ENCODE results near the gene FAF1.

DNA sequence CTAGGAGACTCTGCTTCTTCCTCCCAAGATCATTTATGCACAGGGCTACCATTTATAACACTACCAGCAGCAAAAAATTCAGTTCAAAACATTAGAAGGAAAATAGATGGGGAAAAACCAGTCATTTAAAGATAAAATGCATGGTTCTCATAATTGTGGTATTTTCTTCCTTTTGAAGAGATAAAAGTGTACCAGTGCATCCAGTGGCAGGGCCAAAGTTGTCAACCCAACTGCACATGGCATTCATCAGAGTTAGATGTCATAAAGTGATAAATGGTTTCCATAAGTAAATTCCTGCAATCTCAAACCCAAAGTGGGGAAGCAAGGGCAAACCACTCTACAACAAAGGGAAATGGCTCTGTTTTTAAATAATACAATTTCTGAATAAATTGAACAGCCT, 417.7 kb downstream of the FAF1 start:
- TF ChIP-seq POLR2A (IDR thresholded peaks at IDR 0.05), result no peak
- TF ChIP-seq, protein P1, sequence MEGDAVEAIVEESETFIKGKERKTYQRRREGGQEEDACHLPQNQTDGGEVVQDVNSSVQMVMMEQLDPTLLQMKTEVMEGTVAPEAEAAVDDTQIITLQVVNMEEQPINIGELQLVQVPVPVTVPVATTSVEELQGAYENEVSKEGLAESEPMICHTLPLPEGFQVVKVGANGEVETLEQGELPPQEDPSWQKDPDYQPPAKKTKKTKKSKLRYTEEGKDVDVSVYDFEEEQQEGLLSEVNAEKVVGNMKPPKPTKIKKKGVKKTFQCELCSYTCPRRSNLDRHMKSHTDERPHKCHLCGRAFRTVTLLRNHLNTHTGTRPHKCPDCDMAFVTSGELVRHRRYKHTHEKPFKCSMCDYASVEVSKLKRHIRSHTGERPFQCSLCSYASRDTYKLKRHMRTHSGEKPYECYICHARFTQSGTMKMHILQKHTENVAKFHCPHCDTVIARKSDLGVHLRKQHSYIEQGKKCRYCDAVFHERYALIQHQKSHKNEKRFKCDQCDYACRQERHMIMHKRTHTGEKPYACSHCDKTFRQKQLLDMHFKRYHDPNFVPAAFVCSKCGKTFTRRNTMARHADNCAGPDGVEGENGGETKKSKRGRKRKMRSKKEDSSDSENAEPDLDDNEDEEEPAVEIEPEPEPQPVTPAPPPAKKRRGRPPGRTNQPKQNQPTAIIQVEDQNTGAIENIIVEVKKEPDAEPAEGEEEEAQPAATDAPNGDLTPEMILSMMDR (IDR thresholded peaks at IDR 0.05), result no peak
